ENCODE measurements around the gene HIRIP3.

The HIRIP3 gene

DNA sequence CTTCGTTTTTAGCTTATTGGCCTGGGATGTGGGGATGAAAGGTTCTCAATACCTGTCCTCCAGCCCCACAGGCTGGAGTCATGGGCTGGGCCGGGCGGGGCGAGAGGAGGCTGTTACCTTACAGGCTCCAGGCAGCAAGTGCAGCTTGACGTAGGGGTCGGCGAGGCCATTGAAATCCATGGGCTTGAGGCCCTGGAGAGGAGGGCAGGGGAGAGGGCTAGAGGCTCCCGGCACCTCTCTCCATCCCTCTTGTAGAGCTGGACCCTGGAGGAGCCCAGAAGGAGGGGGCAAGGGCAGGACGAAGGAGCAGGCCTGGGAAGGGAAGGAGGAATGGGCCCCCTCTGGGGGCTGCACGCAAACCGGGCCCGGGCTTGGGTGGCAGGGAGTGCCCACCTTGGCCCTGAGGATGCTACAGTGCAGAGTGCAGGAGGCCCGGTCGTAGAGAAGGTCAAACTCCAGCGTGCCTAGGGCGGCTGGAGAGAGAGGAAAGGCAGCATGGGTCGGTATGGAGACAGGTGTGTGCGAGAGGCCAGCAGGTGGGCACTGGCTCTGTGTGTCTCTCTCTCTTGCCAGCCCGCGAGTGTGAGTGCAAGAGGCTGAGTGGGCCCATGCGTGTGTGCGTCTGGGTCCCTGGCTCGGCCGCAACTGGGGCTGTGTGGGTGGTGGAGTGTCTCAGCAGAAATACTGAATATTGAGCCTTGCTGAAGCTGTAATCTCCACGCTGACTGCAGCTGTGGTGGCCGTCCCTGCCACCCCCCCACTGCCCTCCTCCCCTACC, 13.9 kb upstream of the HIRIP3 start:
- DNase-seq (ENCODE audit: low read depth in 1 of 2, low spot score in 1 of 2) = no peak
- H3K4me3 ChIP-seq (replicated peaks; ENCODE audit: insufficient read depth, low read length) = no peak overlapping the region
- H3K27me3 ChIP-seq (ENCODE audit: insufficient read depth, poor library complexity, severe bottlenecking) = no peaks in the 10 kb centered on the region
- no peak overlapping the region for H3K27ac ChIP-seq (replicated peaks)
- TF ChIP-seq, protein P1, sequence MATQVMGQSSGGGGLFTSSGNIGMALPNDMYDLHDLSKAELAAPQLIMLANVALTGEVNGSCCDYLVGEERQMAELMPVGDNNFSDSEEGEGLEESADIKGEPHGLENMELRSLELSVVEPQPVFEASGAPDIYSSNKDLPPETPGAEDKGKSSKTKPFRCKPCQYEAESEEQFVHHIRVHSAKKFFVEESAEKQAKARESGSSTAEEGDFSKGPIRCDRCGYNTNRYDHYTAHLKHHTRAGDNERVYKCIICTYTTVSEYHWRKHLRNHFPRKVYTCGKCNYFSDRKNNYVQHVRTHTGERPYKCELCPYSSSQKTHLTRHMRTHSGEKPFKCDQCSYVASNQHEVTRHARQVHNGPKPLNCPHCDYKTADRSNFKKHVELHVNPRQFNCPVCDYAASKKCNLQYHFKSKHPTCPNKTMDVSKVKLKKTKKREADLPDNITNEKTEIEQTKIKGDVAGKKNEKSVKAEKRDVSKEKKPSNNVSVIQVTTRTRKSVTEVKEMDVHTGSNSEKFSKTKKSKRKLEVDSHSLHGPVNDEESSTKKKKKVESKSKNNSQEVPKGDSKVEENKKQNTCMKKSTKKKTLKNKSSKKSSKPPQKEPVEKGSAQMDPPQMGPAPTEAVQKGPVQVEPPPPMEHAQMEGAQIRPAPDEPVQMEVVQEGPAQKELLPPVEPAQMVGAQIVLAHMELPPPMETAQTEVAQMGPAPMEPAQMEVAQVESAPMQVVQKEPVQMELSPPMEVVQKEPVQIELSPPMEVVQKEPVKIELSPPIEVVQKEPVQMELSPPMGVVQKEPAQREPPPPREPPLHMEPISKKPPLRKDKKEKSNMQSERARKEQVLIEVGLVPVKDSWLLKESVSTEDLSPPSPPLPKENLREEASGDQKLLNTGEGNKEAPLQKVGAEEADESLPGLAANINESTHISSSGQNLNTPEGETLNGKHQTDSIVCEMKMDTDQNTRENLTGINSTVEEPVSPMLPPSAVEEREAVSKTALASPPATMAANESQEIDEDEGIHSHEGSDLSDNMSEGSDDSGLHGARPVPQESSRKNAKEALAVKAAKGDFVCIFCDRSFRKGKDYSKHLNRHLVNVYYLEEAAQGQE (IDR thresholded peaks at IDR 0.05; ENCODE audit: insufficient replicate concordance, low read depth) = no peak
- TF ChIP-seq CTCF (IDR thresholded peaks at IDR 0.05; ENCODE audit: insufficient read depth, low read length) = no peak
- TF ChIP-seq POLR2AphosphoS5 (IDR thresholded peaks at IDR 0.05; ENCODE audit: low read depth) = no peak
- no peak for TF ChIP-seq GABPA (IDR thresholded peaks at IDR 0.05; ENCODE audit: low read depth)
- no peak for TF ChIP-seq SPI1 (IDR thresholded peaks at IDR 0.05; ENCODE audit: borderline replicate concordance, low read depth)

DNA sequence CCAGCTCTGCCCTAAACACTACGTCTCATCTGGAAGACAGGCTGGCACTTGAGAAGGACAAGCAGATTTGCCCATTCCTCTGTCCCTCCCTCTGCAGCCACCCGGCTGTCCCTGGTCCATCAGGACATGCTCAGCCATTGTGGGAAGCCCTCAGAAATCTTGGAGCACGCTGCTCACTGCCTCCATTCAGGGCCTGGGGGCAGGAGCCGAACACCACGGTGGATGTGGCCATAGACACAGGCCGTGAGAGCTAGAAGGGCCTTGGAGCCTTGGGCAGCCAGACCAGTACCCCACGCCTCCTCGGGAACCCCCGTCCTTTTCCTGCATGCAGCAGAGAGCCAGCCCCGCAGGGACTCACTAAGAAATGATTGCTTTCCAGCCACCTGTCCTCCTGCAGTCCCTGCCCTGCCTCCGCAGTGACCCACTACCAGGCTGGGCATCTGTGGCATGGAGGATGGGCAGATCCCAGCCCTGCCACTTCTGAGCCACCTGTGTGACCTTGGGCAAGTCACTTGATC, 12.0 kb upstream of the HIRIP3 start:
- no peak for DNase-seq (ENCODE audit: low read depth in 1 of 2, low spot score in 1 of 2)
- no peaks in the 10 kb centered on the region for H3K27me3 ChIP-seq (ENCODE audit: insufficient read depth, poor library complexity, severe bottlenecking)
- no peak overlapping the region for H3K4me3 ChIP-seq (replicated peaks; ENCODE audit: insufficient read depth, low read length)
- H3K27ac ChIP-seq (replicated peaks) = no peak overlapping the region
- no peak for TF ChIP-seq SPI1 (IDR thresholded peaks at IDR 0.05; ENCODE audit: borderline replicate concordance, low read depth)
- TF ChIP-seq, protein P1 (IDR thresholded peaks at IDR 0.05; ENCODE audit: insufficient replicate concordance, low read depth) = no peak
- no peak for TF ChIP-seq GABPA (IDR thresholded peaks at IDR 0.05; ENCODE audit: low read depth)
- no peak; the same call in 1 of the 2 replicates for TF ChIP-seq POLR2AphosphoS5 (IDR thresholded peaks at IDR 0.05; ENCODE audit: low read depth)
- TF ChIP-seq CTCF (IDR thresholded peaks at IDR 0.05; ENCODE audit: insufficient read depth, low read length) = no peak

- Histone ChIP-seq H3K27ac (replicated peaks) (no peak overlapping the region), H3K4me3 (replicated peaks; ENCODE audit: insufficient read depth, low read length) (no peak overlapping the region), H3K27me3 (ENCODE audit: insufficient read depth, poor library complexity, severe bottlenecking) (no peaks in the 10 kb centered on the region)
- no peak for DNase-seq (ENCODE audit: low read depth in 1 of 2, low spot score in 1 of 2)
- TF ChIP-seq GABPA (IDR thresholded peaks at IDR 0.05; ENCODE audit: low read depth) (no peak), CTCF (IDR thresholded peaks at IDR 0.05; ENCODE audit: insufficient read depth, low read length) (no peak), POLR2AphosphoS5 (IDR thresholded peaks at IDR 0.05; ENCODE audit: low read depth) (no peak), SPI1 (IDR thresholded peaks at IDR 0.05; ENCODE audit: borderline replicate concordance, low read depth) (no peak)
- TF ChIP-seq, protein P1 (IDR thresholded peaks at IDR 0.05; ENCODE audit: insufficient replicate concordance, low read depth) = no peak
Observed at GRCh38 chr16:30006659-30007377, 11.4 kb upstream of the HIRIP3 start.
